GM18499 (cell line): ENCODE measurements around the gene PLA2G4B.

ENCODE experiments used
- ATAC-seq: cut with Tn5 transposase; IDR thresholded peaks from one replicate; pipeline ENCODE4 v1.9.1; 2021; ENCODE audit warnings: moderate number of reproducible peaks; ENCODE audit not compliant: insufficient read depth, unreplicated experiment

Gene PLA2G4B

DNA sequence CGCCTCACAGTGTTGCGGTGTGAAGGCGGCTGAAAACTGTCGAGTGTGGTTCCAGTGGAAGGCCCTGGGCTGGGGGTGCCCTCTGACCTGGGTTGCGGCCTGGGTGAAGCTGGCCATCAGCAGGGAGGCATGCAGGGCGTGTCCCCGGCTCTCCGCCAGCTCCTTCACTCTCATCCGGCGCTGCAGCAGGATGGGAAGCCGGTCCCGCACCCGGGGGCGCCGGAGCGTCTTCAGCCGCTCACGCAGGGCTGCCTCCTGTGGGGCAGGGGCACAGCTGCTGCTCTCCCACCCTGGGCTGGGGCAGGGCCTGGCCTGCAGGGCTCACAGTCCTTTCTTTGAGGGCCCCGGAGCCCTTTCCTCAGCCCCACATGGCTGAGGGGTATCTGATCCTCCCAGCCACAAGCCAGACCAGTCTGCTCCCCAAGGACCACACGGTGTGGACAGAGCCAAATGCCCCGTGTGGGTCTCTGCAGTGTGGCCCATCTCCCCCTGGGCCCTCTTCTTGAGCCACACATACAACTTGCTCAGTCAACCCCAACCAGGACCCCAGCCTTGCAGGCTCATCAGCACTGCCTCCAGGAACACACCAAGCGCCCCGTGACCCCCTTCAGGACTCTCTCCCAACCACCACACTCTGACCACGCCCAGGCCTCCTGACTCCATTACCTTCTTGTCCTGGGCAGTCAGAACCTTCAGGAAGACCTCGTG is 28.4 kb downstream of the PLA2G4B start:
- no peak for ATAC-seq

GRCh38 chr15:41868321-41868720 is 29.7 kb downstream of the PLA2G4B start:
- no peak for ATAC-seq

DNA sequence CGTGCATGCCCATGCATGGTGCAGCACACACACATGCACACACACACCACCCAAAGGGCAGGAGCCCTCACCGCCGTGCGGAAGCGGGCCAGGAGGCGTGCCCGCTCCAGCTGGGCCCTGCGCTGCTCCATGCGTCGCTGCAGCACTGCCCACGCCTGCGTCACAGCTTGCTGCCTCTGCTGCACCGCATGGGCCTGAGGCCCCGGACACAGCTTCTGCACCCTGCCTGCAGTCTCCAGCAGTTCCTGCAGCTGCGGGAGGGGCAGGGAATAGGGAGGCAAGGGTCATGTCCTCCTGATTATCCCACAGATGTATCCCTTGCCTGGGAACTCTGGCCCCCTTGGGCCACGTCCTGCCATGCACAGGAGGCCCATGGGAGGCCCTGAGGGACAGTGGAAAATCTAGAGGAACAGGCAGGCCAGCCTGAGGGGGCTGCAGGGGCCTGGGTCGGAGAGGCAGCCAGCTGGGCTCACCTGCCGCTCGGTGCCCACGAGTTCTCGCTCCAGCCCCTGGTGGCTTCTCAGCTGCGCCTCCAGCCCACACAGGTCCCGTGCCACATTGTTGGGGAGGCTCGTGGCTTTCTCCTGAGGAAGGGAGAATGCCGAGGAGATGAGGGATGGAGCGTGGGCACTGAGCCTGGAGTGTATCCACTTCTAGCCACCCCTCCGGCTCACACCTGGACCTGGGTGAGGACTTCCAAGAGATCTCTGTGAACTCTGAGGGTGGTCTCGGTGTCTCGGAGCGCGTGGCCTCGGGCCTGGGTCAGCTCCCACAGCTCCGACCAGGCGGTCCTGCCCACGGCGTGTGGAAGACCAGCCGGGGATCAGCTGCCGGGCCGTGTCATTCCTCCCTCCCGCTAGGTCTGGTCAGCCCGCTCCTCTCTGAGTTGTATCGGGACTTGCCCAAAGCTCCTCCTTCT is 31.4 kb downstream of the PLA2G4B start:
- ATAC-seq = no peak

DNA sequence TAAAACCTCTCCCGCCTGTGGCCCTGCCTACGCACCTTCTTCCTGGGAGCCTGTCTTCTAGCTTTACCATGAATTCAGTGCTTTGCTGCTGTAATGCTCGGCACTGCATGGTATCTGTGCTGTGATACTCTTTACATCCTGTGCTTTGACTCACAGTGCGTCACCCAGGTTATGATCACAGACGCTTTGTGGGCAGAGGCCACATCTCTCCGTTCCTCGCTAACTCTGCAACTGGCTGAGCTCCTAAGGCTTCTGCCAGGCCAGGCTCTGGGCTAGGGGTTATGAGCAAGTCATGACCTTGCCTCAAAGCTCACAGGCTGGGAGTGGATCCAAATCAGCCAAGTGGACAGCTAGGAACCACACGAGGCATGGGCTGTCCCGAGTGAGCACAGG is 32.0 kb downstream of the PLA2G4B start:
- no peak for ATAC-seq

- no peak for ATAC-seq
Measured at GRCh38 chr15:41871175-41871905, 32.7 kb downstream of the PLA2G4B start.

- ATAC-seq = no peak
Measured at GRCh38 chr15:41872166-41872747, 33.6 kb downstream of the PLA2G4B start.

DNA sequence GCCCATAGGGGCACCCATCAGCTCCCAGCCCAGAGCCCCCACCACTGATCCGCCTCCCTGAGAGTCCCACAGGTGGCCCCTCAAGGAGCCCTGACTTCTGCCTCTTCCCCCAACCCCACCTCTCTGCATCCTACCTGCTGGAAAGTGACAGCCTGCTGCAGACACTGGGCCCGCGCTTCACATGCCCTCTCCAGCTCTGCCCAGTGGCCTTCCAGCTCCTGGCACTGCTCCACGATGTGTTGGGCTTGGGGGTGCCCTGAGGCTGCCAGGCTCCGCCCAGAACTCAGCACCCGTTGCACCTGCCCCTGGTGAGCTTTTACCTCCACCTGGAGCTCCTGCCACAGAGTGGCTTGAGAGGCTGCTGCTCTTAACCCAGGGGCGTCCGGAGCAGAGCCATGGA is 35.1 kb downstream of the PLA2G4B start:
- no peak for ATAC-seq

DNA sequence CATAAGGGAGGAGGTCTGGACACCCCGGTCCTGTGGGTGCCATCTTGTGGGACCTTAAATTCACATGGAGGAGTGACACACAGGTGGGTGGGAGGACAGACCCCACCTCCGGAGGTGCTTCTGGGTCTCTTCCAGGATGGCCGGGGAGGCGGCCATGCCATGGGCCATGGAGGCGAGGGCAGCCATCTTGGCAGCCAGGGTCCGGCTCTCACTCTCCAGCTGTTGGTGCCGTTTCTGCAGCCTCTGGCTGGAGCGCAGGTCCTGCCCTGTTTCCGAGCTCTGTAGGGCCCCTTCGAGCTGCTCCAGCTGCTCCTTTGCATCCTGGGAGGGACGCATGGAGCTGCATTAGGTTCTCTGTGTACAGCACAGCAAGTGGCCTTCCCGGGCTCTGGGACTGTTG is 36.1 kb downstream of the PLA2G4B start:
- ATAC-seq = no peak

DNA sequence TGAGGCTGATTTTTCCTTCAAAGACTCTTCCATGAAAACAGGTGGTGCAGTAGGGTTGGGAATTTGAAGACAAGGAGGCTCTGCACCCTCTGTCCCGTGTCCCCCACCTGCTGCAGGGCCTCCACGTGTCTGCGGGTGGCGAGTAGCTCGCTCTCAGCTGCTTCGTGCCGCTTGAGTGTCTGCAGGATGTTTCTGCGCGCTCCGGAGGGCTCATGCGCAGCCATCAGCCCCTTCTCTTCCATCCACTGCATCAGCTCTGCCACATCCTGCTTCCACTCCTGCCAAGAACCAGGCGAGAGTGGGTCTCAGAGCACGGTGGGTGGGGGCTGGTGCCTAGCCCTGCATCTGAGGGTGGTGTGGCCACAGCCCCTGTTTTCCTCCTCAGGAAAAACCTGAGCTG is 37.4 kb downstream of the PLA2G4B start:
- no peak for ATAC-seq

DNA sequence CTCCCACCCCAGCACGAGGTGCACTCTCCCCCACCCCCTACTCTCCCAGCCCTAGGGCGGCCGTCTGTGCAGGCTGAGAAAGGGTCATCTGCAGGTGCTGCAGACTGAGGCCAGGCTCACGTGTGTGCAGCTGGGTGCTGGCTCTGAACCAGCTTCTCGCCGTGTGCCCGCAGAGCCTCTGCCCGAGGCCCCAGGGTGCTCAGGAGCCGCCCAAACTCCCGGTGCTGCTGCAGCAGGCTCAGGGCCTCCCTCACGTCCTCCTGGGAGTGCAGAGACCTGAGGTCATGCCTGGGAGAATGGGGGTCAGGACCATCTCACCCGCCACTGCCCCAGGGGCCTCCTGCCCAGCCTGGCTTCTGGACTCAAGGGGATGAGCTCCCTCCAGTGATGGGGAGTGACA is 38.0 kb downstream of the PLA2G4B start:
- ATAC-seq = no peak

DNA sequence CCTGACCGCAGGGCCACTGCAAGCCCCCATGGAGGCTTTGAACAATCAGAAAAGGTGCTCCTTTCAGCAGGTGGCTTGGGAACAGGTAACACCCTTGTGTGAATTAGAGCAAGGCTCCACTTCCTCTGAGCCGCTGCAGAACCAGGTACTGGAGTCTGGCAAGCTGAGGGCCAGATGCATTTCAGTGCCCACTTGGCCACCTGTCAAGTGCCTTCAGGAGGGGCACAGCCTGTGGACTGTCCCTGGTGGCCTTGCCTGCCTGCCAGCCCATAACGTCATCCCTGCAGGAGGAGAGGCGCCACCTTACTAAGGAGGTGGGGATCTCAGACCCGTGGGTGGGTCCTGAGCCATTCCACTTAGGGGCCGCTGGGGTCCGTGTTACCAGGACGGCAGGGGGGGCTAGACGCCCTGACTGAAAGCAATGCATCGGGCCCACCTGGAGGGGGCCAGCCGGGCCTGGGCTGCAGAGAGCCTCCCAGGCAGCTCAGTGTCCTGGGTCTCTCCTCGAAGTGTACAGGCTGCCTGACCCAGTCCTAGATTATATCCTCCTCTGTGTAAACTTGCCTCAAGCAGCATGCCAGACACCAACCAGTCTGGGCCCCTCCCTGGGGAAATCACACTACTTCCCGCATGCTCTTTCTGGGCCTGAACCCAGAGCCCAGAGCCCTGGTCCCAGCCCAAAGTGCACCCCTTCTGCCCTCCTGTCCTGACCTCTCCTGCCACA is 39.1 kb downstream of the PLA2G4B start:
- ATAC-seq = no peak

GRCh38 chr15:41878355-41878699 is 39.7 kb downstream of the PLA2G4B start:
- no peak for ATAC-seq

- no peak for ATAC-seq
Measured at GRCh38 chr15:41879321-41879845, 40.7 kb downstream of the PLA2G4B start.

DNA sequence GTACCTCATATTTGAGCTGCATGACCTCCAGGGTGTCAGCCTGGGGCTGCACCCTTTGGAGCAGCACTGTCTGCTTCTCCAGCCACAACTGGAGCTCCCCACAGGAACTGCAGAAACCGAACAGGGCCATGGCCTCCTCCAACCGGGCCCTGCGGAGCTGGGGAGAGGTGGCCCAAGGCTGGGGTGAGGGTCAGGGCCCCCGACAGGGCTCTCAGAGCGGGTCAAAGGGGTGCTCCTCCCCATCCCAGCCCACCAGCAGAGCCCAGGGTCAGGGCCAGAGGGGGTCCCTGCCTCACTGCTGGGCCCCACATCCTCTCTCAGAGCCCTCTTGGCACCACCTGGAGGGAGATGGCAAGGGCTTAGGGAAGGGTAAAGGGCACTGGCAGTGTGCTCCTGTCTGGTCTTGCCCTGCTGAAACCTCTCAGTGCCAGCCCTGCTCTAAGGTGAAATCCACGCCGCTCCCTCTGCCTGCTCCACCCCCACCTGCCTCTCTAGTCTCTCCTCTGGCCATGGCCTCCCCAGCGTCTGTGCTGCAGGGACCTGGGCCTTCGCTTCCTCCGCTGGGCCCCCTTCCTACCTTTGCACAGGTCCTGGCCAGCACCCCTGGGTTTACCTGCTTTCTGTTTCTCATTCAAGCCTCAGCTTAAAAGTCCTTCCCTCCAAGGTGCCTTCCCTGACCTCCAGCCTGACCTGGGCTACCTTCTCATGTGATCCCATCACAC is 41.7 kb downstream of the PLA2G4B start:
- ATAC-seq = no peak

DNA sequence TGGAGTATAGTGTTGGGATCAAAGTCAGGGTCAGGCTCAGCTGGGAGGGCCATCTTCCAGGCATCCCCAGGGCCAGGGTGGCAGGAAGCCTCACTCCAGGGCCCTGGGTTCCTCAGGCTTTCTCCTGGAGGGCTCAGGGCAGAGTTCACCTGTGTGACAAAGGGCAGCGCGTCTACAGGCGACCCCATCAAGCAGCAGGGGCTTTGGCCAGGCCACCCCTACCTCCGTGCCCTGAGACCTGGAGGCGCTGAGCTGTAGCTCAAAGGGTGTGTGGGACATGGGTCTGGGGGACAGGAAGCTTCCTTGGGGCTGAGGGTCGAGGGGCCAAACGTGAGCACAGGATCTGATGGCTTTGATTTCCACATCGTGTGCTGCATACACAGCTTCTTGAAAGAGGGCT is 42.4 kb downstream of the PLA2G4B start:
- no peak for ATAC-seq

DNA sequence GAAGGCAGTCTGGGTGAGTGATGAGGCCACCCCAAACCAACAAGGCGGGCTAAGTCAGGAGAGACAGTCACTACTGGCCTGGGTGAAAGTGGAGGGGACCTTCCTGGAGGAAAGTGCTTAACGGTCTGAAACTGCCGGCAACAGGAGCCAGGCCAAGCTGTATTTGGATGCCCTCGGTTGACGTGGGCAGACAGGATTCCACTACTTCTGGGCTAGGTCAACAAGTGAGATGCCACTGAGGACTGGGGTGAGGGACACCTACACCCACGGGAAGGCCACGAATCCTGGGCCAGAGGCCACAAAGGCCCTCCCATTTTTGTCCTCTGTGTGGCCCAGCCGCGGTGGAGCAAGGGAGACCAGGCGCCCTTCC is 42.9 kb downstream of the PLA2G4B start:
- ATAC-seq = no peak

GRCh38 chr15:41881920-41882688 is 43.5 kb downstream of the PLA2G4B start:
- no peak for ATAC-seq

DNA sequence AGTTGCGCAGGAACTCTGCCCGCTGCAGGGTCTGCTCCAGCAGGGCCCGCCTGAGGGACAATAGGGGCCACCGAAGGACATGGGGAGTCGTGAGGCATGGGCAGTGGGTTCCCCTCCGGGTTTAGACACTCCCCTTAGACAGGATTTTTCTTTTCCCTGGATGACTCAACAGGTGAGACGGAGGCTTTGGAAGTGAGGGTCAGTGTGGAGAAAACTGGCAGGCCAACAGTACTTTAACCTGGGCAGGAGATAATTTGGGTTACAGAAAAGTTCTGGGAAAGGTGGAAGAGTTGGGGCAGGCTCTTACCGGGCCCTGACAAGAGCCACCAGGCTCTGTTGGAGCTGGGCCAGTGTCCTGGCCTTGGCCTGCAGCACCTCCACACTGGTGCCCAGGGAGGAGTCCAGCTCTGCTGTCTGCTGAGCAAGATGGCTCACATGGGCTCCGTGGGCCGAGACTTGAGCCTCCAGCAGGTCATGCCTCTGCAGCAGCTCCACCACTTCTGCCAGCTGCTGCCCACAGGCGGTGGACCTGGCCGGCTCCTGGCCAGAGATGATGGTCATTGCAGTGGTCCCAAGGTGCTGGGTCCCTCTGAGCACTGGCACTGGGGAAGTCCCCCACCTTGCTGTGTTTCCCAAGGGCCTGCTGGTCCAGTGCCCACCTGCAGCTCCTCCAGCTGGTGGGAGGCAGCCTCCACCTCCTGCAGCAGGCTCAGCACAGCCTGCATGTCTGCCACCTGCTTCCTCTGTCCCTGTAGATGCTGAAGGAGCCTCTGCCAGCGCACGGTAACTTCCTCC is 44.2 kb downstream of the PLA2G4B start:
- ATAC-seq = no peak
